ENCODE data around the gene GNAZ. TPM values are rescaled to one million over a fixed set of nuclear protein-coding genes. Genes with fewer than 3 reads are reported as not detected.

The GNAZ gene
- total RNA-seq, 1 donor from 2014 or later = 4.4 TPM

DNA sequence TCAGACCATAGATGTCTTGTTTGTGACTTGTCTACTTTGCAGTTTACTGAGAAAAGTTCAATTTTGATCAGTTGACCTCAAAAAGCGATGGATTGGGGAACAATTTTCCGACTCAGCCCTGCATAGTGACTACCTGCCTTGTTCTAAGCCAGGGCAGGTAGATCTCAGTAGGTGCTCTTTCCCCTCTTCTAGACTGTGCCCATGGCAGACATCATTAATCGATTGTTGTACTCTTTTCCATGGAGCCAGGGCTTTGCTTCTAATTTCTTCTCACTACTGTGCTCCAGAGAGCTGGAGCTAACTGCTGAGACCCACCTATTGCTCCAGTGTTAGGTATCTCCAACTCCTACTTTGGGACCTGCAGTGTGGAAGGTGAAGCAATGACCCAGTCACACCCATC, 84.8 kb downstream of the GNAZ start:
- DNase-seq = no peak

- no peak for DNase-seq
Observed at GRCh38 chr22:23155831-23156230, 85.5 kb downstream of the GNAZ start.

GRCh38 chr22:23156286-23156685, 86.0 kb downstream of the GNAZ start:
- DNase-seq = no peak

DNA sequence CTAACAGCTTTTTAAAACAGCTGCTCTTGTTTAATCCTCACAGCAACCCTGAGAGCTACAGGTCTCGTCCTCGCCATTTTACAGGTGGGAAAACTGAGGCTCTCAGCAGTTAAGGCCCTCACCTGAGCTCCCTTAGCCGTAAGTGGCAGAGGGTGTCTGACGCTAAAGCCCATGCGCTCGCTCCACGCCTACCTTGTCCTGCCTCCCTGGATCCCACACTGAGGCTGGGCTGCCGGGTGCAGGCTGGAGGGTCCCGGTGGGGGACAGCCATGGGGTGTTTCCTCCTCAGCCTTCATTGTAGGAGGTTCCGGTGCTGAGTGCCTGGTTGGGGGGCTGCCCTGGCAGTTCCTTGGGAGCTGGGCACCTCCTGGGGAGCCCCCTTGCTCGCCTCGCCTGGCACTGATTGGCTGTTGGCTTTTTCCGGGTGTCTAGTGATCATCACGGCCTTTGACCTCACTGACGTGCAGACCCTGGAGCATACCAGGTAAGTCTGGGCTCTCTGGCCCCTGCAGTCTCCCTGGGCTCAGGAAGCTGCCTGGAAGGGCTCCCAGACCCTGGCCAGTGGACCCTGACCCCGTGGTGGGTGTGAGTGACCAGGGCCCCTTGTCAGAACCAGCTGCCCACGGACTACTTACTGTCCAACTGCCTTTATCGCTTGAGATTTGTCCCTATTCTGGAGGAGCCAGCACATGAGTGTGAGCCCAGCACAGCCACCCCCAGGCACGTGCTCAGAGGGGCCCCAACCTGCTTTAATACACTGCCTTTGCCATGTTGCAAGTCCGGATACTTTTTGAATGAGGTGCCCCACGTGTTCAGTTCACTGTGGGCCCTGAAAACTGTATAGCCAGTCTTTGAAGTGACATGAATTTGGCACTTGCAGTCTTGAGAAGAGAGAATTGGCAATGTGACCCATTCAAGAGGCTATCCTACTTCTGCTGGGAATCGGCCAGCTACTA, 87.5 kb downstream of the GNAZ start:
- no peak for DNase-seq

GRCh38 chr22:23158516-23159290, 88.4 kb downstream of the GNAZ start:
- no peak for DNase-seq

- DNase-seq = no peak
Observed at GRCh38 chr22:23159291-23159630, 88.9 kb downstream of the GNAZ start.

GRCh38 chr22:23161029-23161428, 90.7 kb downstream of the GNAZ start:
- no peak for DNase-seq

DNA sequence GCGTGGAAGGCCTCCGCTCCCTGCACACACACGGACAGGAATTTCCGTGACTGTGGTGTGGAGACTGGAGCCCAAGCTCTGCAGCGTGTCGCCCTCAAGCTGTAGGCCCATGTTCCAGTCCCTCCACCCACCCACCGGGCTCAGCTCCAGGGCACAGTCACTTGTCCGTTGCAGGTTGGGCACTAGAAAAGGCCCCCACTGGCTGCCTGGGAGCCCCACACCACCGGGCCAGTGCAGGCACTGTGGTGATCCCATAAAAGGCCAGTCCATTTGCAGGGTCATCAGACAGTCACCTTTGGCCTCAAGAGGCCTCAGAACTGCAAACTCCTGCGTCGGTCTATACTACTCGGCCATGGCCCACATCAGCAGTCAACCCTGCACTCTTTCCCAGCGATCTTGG, 91.3 kb downstream of the GNAZ start:
- DNase-seq = no peak

DNA sequence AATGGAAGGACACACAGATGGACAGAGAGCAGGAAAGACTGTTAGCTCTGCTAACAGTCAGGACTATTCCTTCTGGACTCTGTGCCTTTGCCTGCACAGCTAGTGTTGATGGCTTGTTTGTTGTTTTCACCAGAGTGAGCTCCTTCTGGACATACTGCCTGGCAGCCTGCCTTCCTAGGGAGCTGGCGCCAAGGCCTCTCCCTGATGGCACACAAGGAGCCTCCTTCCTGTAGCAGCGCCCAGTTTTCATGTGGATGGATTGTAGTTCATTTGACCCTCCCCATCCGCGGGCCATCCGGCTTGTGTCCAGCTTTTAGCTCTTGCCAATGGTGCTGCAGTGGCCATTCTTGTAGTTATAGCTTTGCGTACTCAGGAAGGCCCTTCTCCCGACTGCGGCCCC, 93.3 kb downstream of the GNAZ start:
- no peak for DNase-seq

DNA sequence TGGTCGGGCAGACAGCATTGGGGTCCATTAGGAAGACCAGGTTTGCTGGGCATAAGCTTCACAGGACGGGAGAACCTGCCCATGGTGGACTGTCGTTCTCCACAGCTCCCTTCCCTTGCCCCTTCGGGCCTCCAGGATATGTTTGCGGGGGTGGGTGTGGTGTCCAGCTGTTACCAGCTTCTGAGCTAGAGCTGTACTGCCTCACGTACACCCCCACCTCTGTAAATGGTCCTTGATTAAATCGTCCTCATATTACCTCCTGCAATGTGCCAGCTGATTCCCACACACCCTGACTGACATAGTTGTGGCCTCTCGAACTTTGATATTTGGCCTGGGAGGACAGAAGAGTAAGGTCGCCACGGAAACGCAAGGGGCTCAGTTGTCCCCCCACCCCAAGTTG, 93.8 kb downstream of the GNAZ start:
- DNase-seq = no peak

- DNase-seq = no peak
Observed at GRCh38 chr22:23166042-23166831, 95.9 kb downstream of the GNAZ start.

- no peak for DNase-seq
Observed at GRCh38 chr22:23166841-23167616, 96.7 kb downstream of the GNAZ start.

DNA sequence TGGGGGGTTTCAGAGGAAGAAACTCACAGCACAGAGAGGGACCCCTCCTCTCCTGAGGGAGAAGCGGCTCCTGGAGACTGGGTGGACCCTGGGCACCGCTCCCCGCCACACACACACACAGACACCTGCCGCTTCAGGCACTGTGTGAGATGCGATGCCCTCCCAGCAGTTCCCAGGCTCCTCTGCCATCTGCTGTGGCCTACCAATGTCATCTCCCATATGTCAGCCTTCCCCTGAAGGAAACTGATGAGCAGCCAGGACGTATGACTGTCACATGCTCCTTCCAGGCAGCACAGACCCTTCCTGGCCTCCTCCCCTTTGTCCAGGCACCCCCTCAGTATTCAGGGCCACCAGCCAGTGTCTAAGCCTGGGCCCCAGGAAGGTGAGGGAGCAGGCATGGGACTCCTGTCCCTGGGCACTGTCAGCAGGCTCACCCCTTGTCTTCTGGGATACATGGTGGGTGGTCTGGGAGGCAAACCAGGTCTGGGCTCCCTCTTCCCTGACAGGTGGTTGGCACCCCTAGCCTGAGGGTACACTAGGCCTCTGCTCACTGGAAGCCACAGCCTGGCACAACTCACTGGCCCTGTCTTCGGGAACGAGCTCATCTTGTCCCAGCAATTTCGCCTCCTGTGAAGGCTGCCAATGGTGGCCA, 98.2 kb downstream of the GNAZ start:
- DNase-seq = no peak

DNA sequence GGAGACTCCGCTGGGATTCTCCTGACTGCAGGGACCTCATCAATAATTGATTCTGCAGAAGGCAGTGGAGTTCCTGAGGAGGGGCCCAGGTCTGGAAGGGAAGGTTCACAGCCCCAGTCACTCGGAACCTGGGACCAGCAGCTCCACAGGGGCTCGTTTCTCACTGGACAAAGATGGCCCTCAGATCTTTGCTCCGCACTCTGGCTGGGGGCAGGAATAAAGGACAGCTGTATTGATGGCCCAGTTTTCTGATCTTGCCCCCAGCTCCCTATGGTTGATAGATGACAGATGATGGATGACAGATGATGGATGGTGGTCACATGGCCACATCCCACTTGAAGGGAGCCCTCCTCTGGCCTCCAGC, 98.7 kb downstream of the GNAZ start:
- DNase-seq = no peak

Small RNA genes within 50 kb of the gene (small RNA-seq; reads per million reads assigned to genes)
- gene RF00017 (ENCODE audit: low replicate concordance) (not detected), gene RF00066 (ENCODE audit: low replicate concordance) (not detected)

Other genes with a start within 250 kb of the GNAZ start
- not detected for gene IGLL5, start 182.7 kb upstream of the GNAZ start, total RNA-seq
- not detected for gene RSPH14, start 71.5 kb downstream of the GNAZ start, total RNA-seq
- 3.4 TPM for gene RAB36, start 75.0 kb downstream of the GNAZ start, total RNA-seq
- 34.7 TPM for gene BCR, start 110.0 kb downstream of the GNAZ start, total RNA-seq

All from tongue (tissue), 3 donors.